CD14-positive monocyte (primary cell): ENCODE results near the gene FBXW7. TPM values are rescaled to one million over a fixed set of nuclear protein-coding genes. Genes with fewer than 3 reads are reported as not detected.

Source experiments
- DNase-seq, 3 donors: peaks; one replicate each; pipeline ENCODE4 v3.0.0-alpha.2; 2011 to 2022
- H2AFZ ChIP-seq: 2 replicates; pipeline ENCODE4 v1.6.0; 2012; ENCODE audit warnings: mild to moderate bottlenecking, low read depth, low read length, inconsistent platforms; ENCODE audit not compliant: insufficient read depth, poor library complexity, severe bottlenecking
- H3K27ac ChIP-seq, 2 donors: 1 replicate in 1 of 2; 2 replicates in 1 of 2; pipeline ENCODE4 v1.5.1; 2012 to 2013; ENCODE audit warnings: low read length in 2 of 2, control low read depth in 1 of 2, inconsistent platforms in 1 of 2, low read depth in 1 of 2, mild to moderate bottlenecking in 1 of 2
- H3K27me3 ChIP-seq, 2 donors: one replicate each; pipeline versions ENCODE4 v1.6.0 to v1.6.1; 2011 to 2013; ENCODE audit warnings: low read length in 2 of 2; ENCODE audit not compliant: control insufficient read depth in 2 of 2, insufficient read depth in 2 of 2
- H3K36me3 ChIP-seq, 2 donors: replicated peaks in 1 of 2; 1 replicate in 1 of 2; 2 replicates in 1 of 2; pipeline versions ENCODE4 v1.5.1 to v1.6.1; 2012 to 2013; ENCODE audit warnings: low read length in 2 of 2, control low read depth in 1 of 2, inconsistent platforms in 1 of 2, mild to moderate bottlenecking in 1 of 2; ENCODE audit not compliant: insufficient read depth in 2 of 2, control insufficient read depth in 1 of 2
- H3K4me1 ChIP-seq, 2 donors: 1 replicate in 1 of 2; 2 replicates in 1 of 2; pipeline versions ENCODE4 v1.5.1 to v1.6.1; 2012 to 2013; ENCODE audit warnings: low read length in 2 of 2, control low read depth in 1 of 2, inconsistent platforms in 1 of 2, mild to moderate bottlenecking in 1 of 2, moderate library complexity in 1 of 2; ENCODE audit not compliant: insufficient read depth in 2 of 2, control insufficient read depth in 1 of 2
- H3K4me2 ChIP-seq: replicated peaks from 2 replicates; pipeline ENCODE3; 2012; ENCODE audit warnings: low read length, moderate library complexity, mild to moderate bottlenecking; ENCODE audit not compliant: poor library complexity, severe bottlenecking; ENCODE audit errors: extremely low read depth
- H3K4me3 ChIP-seq, 3 experiments: fragments of 200-600 bp in 1 of 3; sonication (generic) in 1 of 3; replicated peaks in 1 of 3; 1 replicate in 2 of 3; 2 replicates in 1 of 3; pipeline ENCODE4 v1.5.1; 2011 to 2013; ENCODE audit warnings: low read length in 3 of 3, mild to moderate bottlenecking in 3 of 3, control low read depth in 2 of 3, low read depth in 2 of 3, inconsistent platforms in 1 of 3, moderate library complexity in 1 of 3
- H3K79me2 ChIP-seq: 2 replicates; pipeline ENCODE4 v1.6.0; 2012; ENCODE audit warnings: mild to moderate bottlenecking, control low read depth, inconsistent platforms, low read length, moderate library complexity; ENCODE audit not compliant: insufficient read depth
- H3K9ac ChIP-seq: 2 replicates; pipeline ENCODE4 v1.6.0; 2017; ENCODE audit warnings: low read length, mild to moderate bottlenecking; ENCODE audit not compliant: insufficient read depth, poor library complexity, severe bottlenecking
- H3K9me3 ChIP-seq, 2 donors: replicated peaks in 1 of 2; 1 replicate in 1 of 2; 2 replicates in 1 of 2; pipeline versions ENCODE4 v1.5.1 to v1.6.1; 2012 to 2013; ENCODE audit warnings: low read length in 2 of 2, control low read depth in 1 of 2; ENCODE audit not compliant: control insufficient read depth in 1 of 2, insufficient read depth in 1 of 2
- H4K20me1 ChIP-seq: 2 replicates; pipeline ENCODE4 v1.6.0; 2012; ENCODE audit warnings: mild to moderate bottlenecking, low read length, control low read depth, moderate library complexity; ENCODE audit not compliant: insufficient read depth
- H3K27ac Mint-ChIP-seq, 7 donors: one replicate each; pipeline ENCODE4 v1.8.0; 2020; ENCODE audit warnings: mild to moderate bottlenecking in 7 of 7, mixed read lengths in 7 of 7, moderate library complexity in 6 of 7, inconsistent platforms in 2 of 7
- H3K27me3 Mint-ChIP-seq, 3 donors: one replicate each; pipeline ENCODE4 v1.8.0; 2021 to 2022; ENCODE audit warnings: low read depth in 3 of 3, mild to moderate bottlenecking in 3 of 3, mixed read lengths in 3 of 3, moderate library complexity in 3 of 3, inconsistent platforms in 1 of 3
- H3K36me3 Mint-ChIP-seq, 2 donors: one replicate each; pipeline ENCODE4 v1.8.0; 2020; ENCODE audit warnings: mixed read lengths in 2 of 2, inconsistent platforms in 1 of 2, mild to moderate bottlenecking in 1 of 2
- H3K4me1 Mint-ChIP-seq: one replicate; pipeline ENCODE4 v1.8.0; 2020; ENCODE audit warnings: mild to moderate bottlenecking, mixed read lengths
- H3K4me3 Mint-ChIP-seq, 2 donors: one replicate each; pipeline ENCODE4 v1.8.0; 2020; ENCODE audit warnings: mild to moderate bottlenecking in 2 of 2, mixed read lengths in 2 of 2, moderate library complexity in 1 of 2
- H3K9me3 Mint-ChIP-seq, 7 donors: one replicate each; pipeline ENCODE4 v1.8.0; 2020 to 2022; ENCODE audit warnings: mixed read lengths in 7 of 7, mild to moderate bottlenecking in 6 of 7, moderate library complexity in 6 of 7, inconsistent platforms in 2 of 7
- CTCF ChIP-seq: fragments of 200-600 bp; IDR thresholded peaks from one replicate; pipeline ENCODE4 v1.8.0; 2022; ENCODE audit warnings: antibody characterized with exemption, mild to moderate bottlenecking
- WGBS: methylation state at CpG from one replicate; pipeline ENCODE4 v1.1.5; 2013; ENCODE audit warnings: missing lambda C conversion rate; ENCODE audit not compliant: insufficient coverage; 5-methylcytosine and 5-hydroxymethylcytosine counted together
- intact Hi-C, 2 donors: fragments of 100-400 bp; cut with micrococcal nuclease; formaldehyde crosslinking; loops; one replicate each; pipeline versions ENCODE4 v1.15.0 to v1.15.1; 2023
- polyA plus RNA-seq, 3 donors: library from polyadenylated mRNA; depleted of rRNA in 1 of 3; unstranded in 2 of 3; stranded (reverse) in 1 of 3; fragments of 300-500 nt in 2 of 3; fragments of >200 nt in 1 of 3; fragmentation: Illumina TruSeq in 2 of 3; gene quantifications; 1 replicate in 2 of 3; 2 replicates in 1 of 3; pipeline ENCODE4 v1.2.3, GENCODE V29; 2012 to 2021

The FBXW7 gene
- polyA plus RNA-seq, 3 donors = 25.1 to 44.9 (median 35.6) TPM

GRCh38 chr4:152321398-152321797, 214.5 kb downstream of the FBXW7 start:
- no CpG with 5 or more reads among the region's 4 CpGs for WGBS
- no peaks in the 10 kb centered on the region for H3K27me3 ChIP-seq
- DNase-seq = no peak
- H3K4me2 ChIP-seq = no peak overlapping the region
- no peaks in the 10 kb centered on the region for H3K27me3 Mint-ChIP-seq
- H3K27ac ChIP-seq = no peak overlapping the region
- H3K4me1 ChIP-seq = no peaks in the 10 kb centered on the region
- peaks cover 49 to 66% of the 10 kb centered on the region in 2 donors for H3K36me3 Mint-ChIP-seq
- intact Hi-C loops = no loop called here
- H4K20me1 ChIP-seq = no peaks in the 10 kb centered on the region
- peaks cover 53 to 72% of the 10 kb centered on the region in 2 donors for H3K36me3 ChIP-seq
- no peak overlapping the region for H2AFZ ChIP-seq
- no peaks in the 10 kb centered on the region for H3K4me1 Mint-ChIP-seq
- TF ChIP-seq CTCF = no peak
- no peak overlapping the region for H3K4me3 ChIP-seq
- H3K9me3 ChIP-seq = no peaks in the 10 kb centered on the region
- no peak overlapping the region for H3K9ac ChIP-seq
- H3K27ac Mint-ChIP-seq = no peak overlapping the region
- no peaks in the 10 kb centered on the region for H3K9me3 Mint-ChIP-seq
- H3K79me2 ChIP-seq = no peaks in the 10 kb centered on the region
- H3K4me3 Mint-ChIP-seq = no peak overlapping the region

- no peak overlapping the region for H3K9ac ChIP-seq
- no peaks in the 10 kb centered on the region for H3K4me1 ChIP-seq
- DNase-seq = no peak
- no peak overlapping the region for H3K4me3 Mint-ChIP-seq
- no peaks in the 10 kb centered on the region for H3K9me3 ChIP-seq
- H3K27me3 ChIP-seq = no peaks in the 10 kb centered on the region
- 100% methylated on average over 2 of the region's 3 CpGs for WGBS
- no peaks in the 10 kb centered on the region for H3K79me2 ChIP-seq
- peaks cover 10 to 22% of the 10 kb centered on the region in 2 donors for H3K36me3 Mint-ChIP-seq
- H3K27ac ChIP-seq = no peak overlapping the region
- no peak overlapping the region for H3K27ac Mint-ChIP-seq
- no peak overlapping the region for H3K4me2 ChIP-seq
- no peaks in the 10 kb centered on the region for H3K9me3 Mint-ChIP-seq
- no peaks in the 10 kb centered on the region for H4K20me1 ChIP-seq
- TF ChIP-seq CTCF = no peak
- intact Hi-C loops = no loop called here
- no peaks in the 10 kb centered on the region for H3K4me1 Mint-ChIP-seq
- H3K36me3 ChIP-seq = peaks cover 12 to 29% of the 10 kb centered on the region in 2 donors
- H3K27me3 Mint-ChIP-seq = peaks cover 2 to 5% (median 2%) of the 10 kb centered on the region in 3 donors
- no peak overlapping the region for H3K4me3 ChIP-seq
- H2AFZ ChIP-seq = no peak overlapping the region
These were observed 218.9 kb downstream of the FBXW7 start for GRCh38 chr4:152316969-152317368.
